A673 (cell line): Measurements from ENCODE around the gene GIGYF2. TPM values are rescaled to one million over a fixed set of nuclear protein-coding genes. Genes with fewer than 3 reads are reported as not detected.

Experiments used
- BruUV-seq: library from RNA; stranded (reverse); fragments of 400-500 nt; replicated peaks from 2 replicates; lab custom pipeline; 2021; lab: Mats Ljungman, UMichigan
- CTCF ChIA-PET: fragments of 300-600 bp; sonication (Branson Sonifier 250); formaldehyde crosslinking; loops from one replicate; lab custom pipeline; 2022; ENCODE audit warnings: antibody characterized with exemption; lab: Charles Lee
- POLR2A ChIA-PET: fragments of 300-600 bp; sonication (Branson Sonifier 250); formaldehyde crosslinking; loops from one replicate; lab custom pipeline; 2022; ENCODE audit warnings: antibody characterized with exemption; ENCODE audit not compliant: low non-redundant PET; lab: Charles Lee
- DNase-seq: peaks from one replicate; pipeline ENCODE4 v3.0.0-alpha.2; 2015; ENCODE audit warnings: low spot score
- H3K27ac ChIP-seq: fragments of 200-600 bp; sonication (generic); 2 replicates; pipeline ENCODE4 v1.5.1; 2016; ENCODE audit warnings: mixed run types, low read depth, mild to moderate bottlenecking, mixed read lengths, antibody characterized with exemption, low read length; ENCODE audit not compliant: poor library complexity, severe bottlenecking
- H3K27me3 ChIP-seq: fragments of 200-600 bp; sonication (generic); replicated peaks from 2 replicates; pipeline ENCODE4 v1.6.1; 2017; ENCODE audit warnings: mixed run types, low read depth, mild to moderate bottlenecking, mixed read lengths, antibody characterized with exemption, low read length; ENCODE audit not compliant: insufficient read depth, poor library complexity
- H3K36me3 ChIP-seq: fragments of 200-600 bp; sonication (generic); 2 replicates; pipeline ENCODE4 v1.6.1; 2016; ENCODE audit warnings: mixed run types, mild to moderate bottlenecking, mixed read lengths, antibody characterized with exemption, low read length; ENCODE audit not compliant: insufficient read depth, poor library complexity, severe bottlenecking
- H3K4me1 ChIP-seq: fragments of 200-600 bp; sonication (generic); 2 replicates; pipeline ENCODE4 v1.6.1; 2017; ENCODE audit warnings: mixed run types, mild to moderate bottlenecking, mixed read lengths, antibody characterized with exemption, low read length; ENCODE audit not compliant: insufficient read depth, poor library complexity, severe bottlenecking
- H3K4me3 ChIP-seq: fragments of 200-600 bp; sonication (generic); 2 replicates; pipeline ENCODE4 v1.5.1; 2016; ENCODE audit warnings: low read depth, mixed run types, mild to moderate bottlenecking, mixed read lengths, low read length; ENCODE audit not compliant: poor library complexity, severe bottlenecking
- H3K9me3 ChIP-seq: fragments of 200-600 bp; sonication (generic); 2 replicates; pipeline ENCODE4 v1.6.1; 2016; ENCODE audit warnings: mixed run types, low read depth, mild to moderate bottlenecking, mixed read lengths, antibody characterized with exemption, low read length; ENCODE audit not compliant: poor library complexity, severe bottlenecking
- EZH2 ChIP-seq: fragments of 200-600 bp; sonication (generic); IDR thresholded peaks from 2 replicates; pipeline ENCODE4 v1.6.1; 2017; ENCODE audit warnings: borderline replicate concordance, low read depth, mild to moderate bottlenecking, mixed read lengths, antibody characterized with exemption, low read length; ENCODE audit not compliant: poor library complexity, severe bottlenecking
- intact Hi-C: fragments of 100-400 bp; cut with micrococcal nuclease; formaldehyde crosslinking; loops from one replicate; pipeline ENCODE4 v1.10.0; 2022; ENCODE audit not compliant: unreplicated experiment
- total RNA-seq: library from RNA; stranded (reverse); gene quantifications from 2 replicates; pipeline ENCODE4 v1.2.3, GENCODE V29; 2021
- TF ChIP-seq, protein P1 (sequence below): fragments of 300-800, 200-600 bp; sonication (generic); conservative IDR thresholded peaks from 2 replicates; pipeline ENCODE4 v1.5.1; 2017; ENCODE audit warnings: low read depth, mild to moderate bottlenecking, antibody characterized with exemption, low read length, moderate library complexity, mixed read lengths

Gene GIGYF2
- total RNA-seq, 1 experiment from 2014 or later = 62.8 TPM

- H3K4me1 ChIP-seq = no peaks in the 10 kb centered on the region
- no TSS peak for BruUV-seq
- peaks cover 66% of the 10 kb centered on the region for H3K36me3 ChIP-seq
- no peak overlapping the region for H3K27ac ChIP-seq
- TF ChIP-seq, protein P1, sequence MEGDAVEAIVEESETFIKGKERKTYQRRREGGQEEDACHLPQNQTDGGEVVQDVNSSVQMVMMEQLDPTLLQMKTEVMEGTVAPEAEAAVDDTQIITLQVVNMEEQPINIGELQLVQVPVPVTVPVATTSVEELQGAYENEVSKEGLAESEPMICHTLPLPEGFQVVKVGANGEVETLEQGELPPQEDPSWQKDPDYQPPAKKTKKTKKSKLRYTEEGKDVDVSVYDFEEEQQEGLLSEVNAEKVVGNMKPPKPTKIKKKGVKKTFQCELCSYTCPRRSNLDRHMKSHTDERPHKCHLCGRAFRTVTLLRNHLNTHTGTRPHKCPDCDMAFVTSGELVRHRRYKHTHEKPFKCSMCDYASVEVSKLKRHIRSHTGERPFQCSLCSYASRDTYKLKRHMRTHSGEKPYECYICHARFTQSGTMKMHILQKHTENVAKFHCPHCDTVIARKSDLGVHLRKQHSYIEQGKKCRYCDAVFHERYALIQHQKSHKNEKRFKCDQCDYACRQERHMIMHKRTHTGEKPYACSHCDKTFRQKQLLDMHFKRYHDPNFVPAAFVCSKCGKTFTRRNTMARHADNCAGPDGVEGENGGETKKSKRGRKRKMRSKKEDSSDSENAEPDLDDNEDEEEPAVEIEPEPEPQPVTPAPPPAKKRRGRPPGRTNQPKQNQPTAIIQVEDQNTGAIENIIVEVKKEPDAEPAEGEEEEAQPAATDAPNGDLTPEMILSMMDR = no peak
- TF ChIP-seq EZH2 = no peak
- H3K27me3 ChIP-seq = no peaks in the 10 kb centered on the region
- no peak overlapping the region for H3K4me3 ChIP-seq
- H3K9me3 ChIP-seq = no peaks in the 10 kb centered on the region
- DNase-seq = no peak
- ChIA-PET CTCF (no interaction called here), POLR2A (no interaction called here)
- intact Hi-C loops = no loop called here
Measured at GRCh38 chr2:232816657-232817056, 119.5 kb downstream of the GIGYF2 start.

- TF ChIP-seq, protein P1 = no peak
- no peak for TF ChIP-seq EZH2
- intact Hi-C loops = no loop called here
- peaks cover 56% of the 10 kb centered on the region for H3K36me3 ChIP-seq
Measured at GRCh38 chr2:232817756-232818155, 120.6 kb downstream of the GIGYF2 start.

GRCh38 chr2:232829988-232830387 is 132.9 kb downstream of the GIGYF2 start:
- Histone ChIP-seq H3K9me3 (no peaks in the 10 kb centered on the region), H3K36me3 (peaks cover 47% of the 10 kb centered on the region), H3K4me1 (peaks cover 8% of the 10 kb centered on the region), H3K27me3 (no peaks in the 10 kb centered on the region), H3K27ac (no peak overlapping the region), H3K4me3 (no peak overlapping the region)
- TF ChIP-seq, protein P1 = no peak
- no peak for TF ChIP-seq EZH2
- no peak for DNase-seq
- ChIA-PET POLR2A (no interaction called here), CTCF (interaction anchor here (0.7 kb wide), 1 partner anchor 166 kb away, joined by 3 read pairs; no protein-coding TSS in a partner anchor)
- BruUV-seq = no TSS peak
- intact Hi-C loops = no loop called here

More at GRCh38 chr2:232817756-232818155, 120.6 kb downstream of the GIGYF2 start:
- Histone ChIP-seq H3K27ac (no peak overlapping the region), H3K27me3 (no peaks in the 10 kb centered on the region), H3K4me1 (no peaks in the 10 kb centered on the region), H3K9me3 (no peaks in the 10 kb centered on the region), H3K4me3 (no peak overlapping the region)
- DNase-seq = no peak
- ChIA-PET CTCF (no interaction called here), POLR2A (interaction anchor here (0.6 kb wide), 1 partner anchor 22 kb away, joined by 3 read pairs; no protein-coding TSS in a partner anchor)
- no TSS peak for BruUV-seq
